Activated naive CD8-positive, alpha-beta T cell treated with anti-CD3 and anti-CD28 coated beads for 36 hours (primary cell): ENCODE data around the gene ATG16L1. TPM values are rescaled to one million over a fixed set of nuclear protein-coding genes. Genes with fewer than 3 reads are reported as not detected.

ENCODE experiments used
- DNase-seq: peaks from one replicate; pipeline ENCODE4 v3.0.0; 2021
- H3K27ac Mint-ChIP-seq: one replicate; pipeline ENCODE4 v1.8.0; 2022; ENCODE audit warnings: mild to moderate bottlenecking, moderate library complexity, mixed read lengths
- H3K27me3 Mint-ChIP-seq: one replicate; pipeline ENCODE4 v1.8.0; 2022; ENCODE audit warnings: mild to moderate bottlenecking, mixed read lengths
- H3K36me3 Mint-ChIP-seq: one replicate; pipeline ENCODE4 v1.8.0; 2021; ENCODE audit warnings: mild to moderate bottlenecking, mixed read lengths
- H3K4me1 Mint-ChIP-seq: one replicate; pipeline ENCODE4 v1.8.0; 2021; ENCODE audit warnings: mixed read lengths
- H3K4me3 Mint-ChIP-seq: one replicate; pipeline ENCODE4 v1.8.0; 2022; ENCODE audit warnings: mild to moderate bottlenecking, moderate library complexity, mixed read lengths
- H3K9me3 Mint-ChIP-seq: one replicate; pipeline ENCODE4 v1.8.0; 2022; ENCODE audit warnings: mixed read lengths
- total RNA-seq, 2 experiments: library from RNA; stranded (reverse); gene quantifications; one replicate each; pipeline ENCODE4 v1.2.3, GENCODE V29; 2021

Gene ATG16L1
- total RNA-seq, result 10 to 100 TPM; 23.4 to 26.1 TPM

DNA sequence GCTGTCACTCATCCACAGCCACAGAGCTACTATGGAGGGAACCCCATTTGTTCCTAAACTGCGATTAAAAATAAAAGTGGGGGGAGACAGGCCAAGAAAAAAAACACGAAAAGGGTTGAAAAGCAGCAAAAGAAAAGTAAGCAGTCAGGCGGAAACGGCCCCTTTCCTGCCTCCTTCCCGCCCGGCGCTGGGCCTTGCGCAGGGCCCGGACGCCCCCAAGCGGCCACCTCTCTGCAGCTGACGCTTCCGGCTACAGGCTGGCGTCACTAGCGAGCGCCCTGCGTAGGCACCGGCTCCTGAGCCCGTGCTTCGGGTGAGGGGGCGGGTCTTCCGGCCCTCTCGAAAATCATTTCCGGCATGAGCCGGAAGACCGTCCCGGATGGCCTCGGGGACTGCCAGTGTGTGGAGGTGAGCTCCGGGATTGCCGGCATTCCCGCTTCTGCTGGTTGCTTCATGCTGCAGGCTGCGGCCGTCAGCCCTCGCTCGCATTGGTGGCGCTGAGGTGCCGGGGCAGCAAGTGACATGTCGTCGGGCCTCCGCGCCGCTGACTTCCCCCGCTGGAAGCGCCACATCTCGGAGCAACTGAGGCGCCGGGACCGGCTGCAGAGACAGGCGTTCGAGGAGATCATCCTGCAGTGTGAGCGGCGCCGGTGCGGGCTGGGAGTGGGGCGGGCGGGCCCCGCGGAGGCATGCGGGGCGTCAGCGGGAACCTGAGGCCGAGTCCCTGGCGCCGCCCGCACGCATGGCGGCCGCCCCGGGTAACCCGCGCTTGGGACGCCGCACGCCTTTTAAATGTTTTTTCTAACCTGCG is at the start of gene ATG16L1:
Gene ATG16L1, plus strand, starts transcription at position 368 of the 811 bp plus-strand sequence. Its CDS starts 155 bp downstream, at position 523.
- Mint-ChIP-seq H3K36me3 (peaks cover 13% of the 10 kb centered on the region), H3K4me1 (peaks cover 64% of the 10 kb centered on the region), H3K4me3 (peak within 1 kb of the TSS; percentile 91), H3K27ac (peak within 1 kb of the TSS; percentile 98), H3K9me3 (no peaks in the 10 kb centered on the region), H3K27me3 (no peaks in the 10 kb centered on the region)
- DNase-seq, result peak; percentile 98

DNA sequence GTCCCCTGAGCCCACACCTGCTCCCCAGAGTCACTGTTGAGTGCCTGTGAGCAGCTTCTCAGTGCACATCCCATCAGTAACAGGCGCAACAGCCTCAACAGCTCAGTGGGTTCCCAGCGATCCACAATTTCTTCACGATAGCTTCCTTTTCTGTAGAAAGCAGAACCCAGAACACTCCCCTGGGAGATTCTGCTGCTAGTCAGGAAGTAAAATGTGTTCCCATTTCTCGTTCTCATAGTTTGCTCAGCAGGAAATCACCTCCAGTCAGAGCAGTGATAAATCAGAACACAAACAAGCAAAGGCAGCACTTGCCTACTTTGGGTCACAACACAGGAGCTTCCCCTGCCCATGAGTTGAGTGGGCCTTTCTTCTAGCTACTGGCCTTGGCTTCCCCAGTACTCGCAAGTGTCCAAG is 48.9 kb upstream of the ATG16L1 start:
- Mint-ChIP-seq H3K9me3 (peaks cover 4% of the 10 kb centered on the region), H3K4me3 (no peak overlapping the region), H3K27me3 (no peaks in the 10 kb centered on the region), H3K4me1 (no peaks in the 10 kb centered on the region), H3K36me3 (peaks cover 51% of the 10 kb centered on the region), H3K27ac (peak overlapping the region; percentile 46)
- DNase-seq, result no peak

DNA sequence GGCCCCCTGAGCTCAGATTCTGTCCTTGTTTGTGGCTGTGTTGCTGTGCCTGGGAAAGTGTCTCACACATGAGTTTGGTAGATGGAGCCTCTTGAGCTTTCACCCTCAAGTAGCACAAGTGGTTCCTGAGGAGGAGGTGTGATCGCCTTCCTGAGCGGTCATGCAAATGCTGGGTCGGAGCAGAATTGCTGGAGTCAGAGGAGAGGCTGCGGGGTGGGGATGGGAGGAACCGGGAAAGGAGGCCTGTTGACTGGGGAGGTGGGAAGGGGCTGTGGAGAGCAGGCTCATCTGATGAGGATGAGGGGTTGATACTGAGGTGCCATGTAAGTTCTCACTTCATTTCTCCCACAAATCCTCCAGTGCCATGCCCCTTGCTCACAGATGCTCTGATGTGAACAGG is 48.4 kb upstream of the ATG16L1 start:
- peaks cover 48% of the 10 kb centered on the region for H3K36me3 Mint-ChIP-seq

DNA sequence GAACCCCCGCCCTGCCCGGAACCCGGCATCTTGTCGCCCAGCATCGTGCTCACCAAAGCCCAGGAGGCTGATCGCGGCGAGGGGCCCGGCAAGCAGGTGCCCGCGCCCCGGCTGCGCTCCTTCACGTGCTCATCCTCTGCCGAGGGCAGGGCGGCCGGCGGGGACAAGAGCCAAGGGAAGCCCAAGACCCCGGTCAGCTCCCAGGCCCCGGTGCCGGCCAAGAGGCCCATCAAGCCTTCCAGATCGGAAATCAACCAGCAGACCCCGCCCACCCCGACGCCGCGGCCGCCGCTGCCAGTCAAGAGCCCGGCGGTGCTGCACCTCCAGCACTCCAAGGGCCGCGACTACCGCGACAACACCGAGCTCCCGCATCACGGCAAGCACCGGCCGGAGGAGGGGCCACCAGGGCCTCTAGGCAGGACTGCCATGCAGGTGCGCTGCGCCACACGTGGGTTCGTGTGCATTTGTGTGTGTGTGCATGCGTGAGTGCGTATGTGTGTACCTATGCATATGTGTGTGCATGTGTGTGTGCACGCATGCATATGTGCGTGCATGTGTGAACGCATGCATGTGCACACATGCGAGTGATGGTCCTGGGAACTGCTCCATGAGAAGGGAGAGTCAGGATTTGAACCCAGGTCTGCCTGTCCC is 47.1 kb upstream of the ATG16L1 start:
- no peaks in the 10 kb centered on the region for H3K27me3 Mint-ChIP-seq
- no peak overlapping the region for H3K27ac Mint-ChIP-seq

More for the DNA sequence above, 48.4 kb upstream of the ATG16L1 start:
- Mint-ChIP-seq H3K27ac (no peak overlapping the region), H3K4me1 (no peaks in the 10 kb centered on the region), H3K27me3 (no peaks in the 10 kb centered on the region), H3K4me3 (no peak overlapping the region), H3K9me3 (peaks cover 4% of the 10 kb centered on the region)
- DNase-seq, result no peak

DNA sequence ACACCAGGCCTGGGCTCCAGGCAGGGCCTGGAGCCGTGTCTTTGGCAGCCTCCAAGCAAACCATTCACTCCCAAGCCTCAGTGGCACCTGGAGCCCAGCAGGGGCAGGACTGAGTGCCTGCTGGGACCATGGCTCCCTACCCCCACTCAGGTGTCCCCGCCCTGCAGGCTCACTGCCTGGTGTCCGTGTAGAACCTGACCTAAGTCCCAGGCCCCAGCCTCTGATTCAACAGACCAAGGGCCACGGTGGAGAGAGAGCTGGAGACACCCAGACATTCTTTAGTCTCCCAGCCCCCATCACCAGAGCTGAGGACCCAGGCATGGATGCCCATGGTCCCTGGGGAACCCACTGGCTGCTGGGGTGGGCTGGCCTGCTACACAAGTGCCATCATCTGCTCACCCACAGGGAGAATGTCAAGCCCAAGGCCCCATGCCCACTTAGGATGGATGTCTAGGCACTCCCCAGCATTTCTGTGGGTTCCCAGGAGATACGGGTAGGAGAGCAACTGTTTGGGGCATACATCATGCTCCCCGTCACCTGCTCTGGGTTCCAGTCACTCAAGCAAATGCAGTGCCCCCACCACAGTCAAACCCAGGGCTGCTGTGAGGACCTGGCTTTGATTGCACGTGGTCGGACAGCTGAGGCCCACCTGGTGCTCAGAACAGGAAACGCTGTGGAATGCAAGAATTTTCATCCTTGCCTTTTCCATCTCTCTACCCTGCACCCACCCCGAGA is 42.9 kb upstream of the ATG16L1 start:
- H3K4me3 Mint-ChIP-seq, result no peak overlapping the region
- H3K27me3 Mint-ChIP-seq, result no peaks in the 10 kb centered on the region
- H3K4me1 Mint-ChIP-seq, result peaks cover 2% of the 10 kb centered on the region
- peaks cover 9% of the 10 kb centered on the region for H3K36me3 Mint-ChIP-seq
- no peak overlapping the region for H3K27ac Mint-ChIP-seq
- DNase-seq, result no peak
- no peaks in the 10 kb centered on the region for H3K9me3 Mint-ChIP-seq

More for the DNA sequence above, 47.1 kb upstream of the ATG16L1 start:
- Mint-ChIP-seq H3K4me3 (no peak overlapping the region), H3K9me3 (peaks cover 4% of the 10 kb centered on the region), H3K36me3 (peaks cover 48% of the 10 kb centered on the region), H3K4me1 (peaks cover 2% of the 10 kb centered on the region)
- no peak for DNase-seq

DNA sequence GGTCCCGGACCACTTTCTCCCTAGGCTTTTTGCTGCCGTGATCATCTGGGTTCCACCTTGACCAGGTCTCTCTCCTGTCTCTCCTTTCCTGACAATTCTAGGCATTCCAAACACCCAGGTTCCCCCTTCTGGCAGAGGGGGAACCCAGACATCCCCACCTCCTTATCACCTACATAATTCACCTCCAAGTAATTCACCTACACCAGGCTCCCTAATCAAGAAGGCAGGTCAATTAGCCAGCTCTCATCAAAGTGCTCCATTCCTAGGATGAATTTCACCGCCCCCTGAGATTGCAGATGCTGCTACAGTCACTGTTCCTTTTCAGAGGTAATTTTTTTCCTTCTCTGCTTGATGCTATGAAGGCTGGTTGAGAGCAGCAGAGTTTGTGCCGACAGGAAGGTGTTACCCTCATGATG is 42.3 kb upstream of the ATG16L1 start:
- Mint-ChIP-seq H3K9me3 (no peaks in the 10 kb centered on the region), H3K36me3 (peaks cover 4% of the 10 kb centered on the region), H3K27ac (peak overlapping the region; percentile 6), H3K4me1 (peaks cover 2% of the 10 kb centered on the region), H3K4me3 (no peak overlapping the region), H3K27me3 (no peaks in the 10 kb centered on the region)
- DNase-seq, result no peak

DNA sequence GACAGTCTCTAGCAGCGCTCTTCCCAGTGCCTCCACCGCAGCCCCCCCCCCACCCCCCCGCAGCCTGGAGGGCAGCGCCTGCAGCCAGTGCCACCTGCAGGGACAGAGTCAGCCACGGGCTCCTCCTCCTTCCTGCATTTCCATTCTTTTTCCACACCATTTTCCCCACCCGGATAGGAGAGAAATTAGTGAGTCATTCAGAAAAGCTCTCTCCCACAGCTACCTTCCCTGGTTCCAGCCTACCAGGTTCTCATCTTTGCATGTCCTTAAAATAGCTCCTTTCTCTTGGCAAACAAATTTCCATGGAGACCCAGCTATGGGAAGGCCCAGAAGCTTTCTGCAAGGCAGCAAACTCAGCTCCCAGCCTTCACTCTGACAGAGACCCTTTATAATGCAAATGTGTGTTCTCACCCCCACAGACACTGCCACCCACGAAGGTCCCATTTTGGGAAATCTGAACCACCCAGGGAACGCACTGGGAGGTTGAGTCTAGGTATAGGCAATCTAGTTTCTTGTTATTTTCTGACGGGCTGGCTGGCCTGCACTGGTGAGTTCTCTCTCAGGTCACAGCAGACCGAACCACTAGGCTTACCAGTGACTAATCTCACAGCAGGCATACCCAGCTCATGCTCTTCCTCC is 41.8 kb upstream of the ATG16L1 start:
- no peaks in the 10 kb centered on the region for H3K9me3 Mint-ChIP-seq
- DNase-seq, result no peak
- H3K4me3 Mint-ChIP-seq, result no peak overlapping the region
- no peak overlapping the region for H3K27ac Mint-ChIP-seq
- H3K27me3 Mint-ChIP-seq, result no peaks in the 10 kb centered on the region
- peaks cover 3% of the 10 kb centered on the region for H3K36me3 Mint-ChIP-seq
- peaks cover 2% of the 10 kb centered on the region for H3K4me1 Mint-ChIP-seq

DNA sequence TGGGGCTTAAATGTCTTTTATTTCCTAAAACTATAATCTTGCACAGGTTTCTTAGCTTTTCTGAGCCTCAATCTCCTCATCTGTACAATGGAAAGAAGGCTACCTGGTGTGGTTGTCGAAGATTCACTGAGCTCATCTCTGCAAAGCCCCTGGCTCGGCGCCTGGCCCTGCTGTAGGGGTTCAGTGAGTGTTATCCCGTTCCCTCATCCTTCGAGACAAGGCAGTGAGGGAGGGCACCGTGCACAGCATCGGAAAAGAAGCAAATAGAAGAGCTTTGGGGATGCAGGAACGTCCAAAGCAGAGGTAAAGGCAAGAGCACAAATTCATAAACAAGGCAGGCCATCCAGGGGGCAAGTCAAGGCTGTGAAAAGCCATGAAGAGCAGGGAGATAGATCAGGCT is 41.2 kb upstream of the ATG16L1 start:
- Mint-ChIP-seq H3K27ac (no peak overlapping the region), H3K9me3 (no peaks in the 10 kb centered on the region), H3K27me3 (no peaks in the 10 kb centered on the region), H3K36me3 (no peaks in the 10 kb centered on the region), H3K4me3 (no peak overlapping the region), H3K4me1 (peaks cover 2% of the 10 kb centered on the region)
- no peak for DNase-seq

DNA sequence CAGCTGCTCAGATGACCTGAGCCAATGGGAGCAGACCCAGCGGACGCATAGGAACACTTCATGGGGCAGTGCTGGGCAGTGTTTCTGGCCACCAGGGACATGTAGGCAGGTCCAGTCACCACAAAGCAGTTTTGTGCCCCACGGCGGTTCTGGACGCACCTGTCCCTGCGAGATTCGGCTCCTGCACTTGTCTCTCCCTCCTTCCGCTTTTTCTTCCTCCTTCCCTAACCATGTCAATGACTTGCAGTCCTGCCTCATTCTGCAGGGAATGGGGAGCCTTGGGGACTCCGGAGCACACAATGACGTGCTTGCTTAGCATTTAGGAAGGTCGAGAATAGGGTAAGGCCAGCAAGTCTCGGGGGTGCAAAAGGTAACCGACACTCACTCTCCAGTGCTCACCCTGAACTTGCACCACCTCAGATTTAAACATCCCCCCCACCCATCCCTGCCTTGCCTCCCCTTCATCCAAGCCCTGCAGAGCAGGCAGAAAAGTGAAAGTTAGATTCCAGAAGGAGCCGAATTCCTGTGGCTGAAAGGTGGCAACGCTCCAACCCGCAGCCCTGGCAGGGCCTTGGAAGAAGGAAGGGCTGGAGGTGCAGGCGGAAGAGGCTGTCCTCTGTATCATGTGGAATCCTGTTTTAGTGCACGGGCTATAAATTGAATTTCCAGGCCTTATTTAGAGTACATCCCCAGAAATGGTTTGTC is 40.5 kb upstream of the ATG16L1 start:
- no peak for DNase-seq
- Mint-ChIP-seq H3K36me3 (no peaks in the 10 kb centered on the region), H3K27ac (no peak overlapping the region), H3K27me3 (no peaks in the 10 kb centered on the region), H3K9me3 (no peaks in the 10 kb centered on the region), H3K4me1 (peaks cover 2% of the 10 kb centered on the region), H3K4me3 (no peak overlapping the region)

DNA sequence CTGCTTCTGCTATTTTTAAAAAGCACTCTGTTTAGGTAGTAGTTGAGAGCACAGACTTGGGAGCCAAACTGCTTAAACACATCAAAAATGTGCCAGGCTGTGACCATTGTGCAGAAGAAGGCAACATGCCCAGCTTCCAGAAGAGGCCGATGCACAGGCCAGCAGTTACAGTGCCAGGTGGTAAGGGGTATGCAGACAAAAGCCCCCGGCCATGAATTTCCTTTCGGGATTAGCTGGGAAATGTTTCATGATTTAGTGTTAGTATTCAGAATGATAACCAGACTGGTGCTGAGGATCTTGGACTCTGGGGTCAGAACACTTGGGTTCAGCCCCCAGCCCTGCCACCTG is 40.0 kb upstream of the ATG16L1 start:
- H3K9me3 Mint-ChIP-seq, result no peaks in the 10 kb centered on the region
- no peak overlapping the region for H3K27ac Mint-ChIP-seq
- H3K4me3 Mint-ChIP-seq, result no peak overlapping the region
- H3K27me3 Mint-ChIP-seq, result no peaks in the 10 kb centered on the region
- DNase-seq, result no peak
- H3K36me3 Mint-ChIP-seq, result no peaks in the 10 kb centered on the region
- H3K4me1 Mint-ChIP-seq, result peaks cover 2% of the 10 kb centered on the region

DNA sequence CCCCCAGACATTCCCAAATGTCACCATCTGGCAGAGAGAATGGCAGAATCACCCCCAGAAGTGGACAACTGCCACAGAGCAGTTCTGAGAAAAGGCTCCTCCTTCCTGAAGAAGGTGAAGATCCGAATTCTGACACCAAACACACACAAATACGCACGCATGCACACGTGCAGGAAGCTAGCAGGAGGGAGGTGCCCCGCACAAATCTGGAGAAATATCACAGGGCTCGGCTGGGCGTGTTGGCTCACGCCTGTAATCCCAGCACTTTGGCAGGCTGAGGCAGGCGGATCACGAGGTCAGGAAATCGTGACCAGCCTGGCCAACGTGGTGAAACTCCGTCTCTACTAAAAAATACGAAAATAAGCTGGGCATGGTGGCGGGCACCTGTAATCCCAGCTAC is 38.5 kb upstream of the ATG16L1 start:
- no peaks in the 10 kb centered on the region for H3K36me3 Mint-ChIP-seq
- no peak for DNase-seq
- H3K27me3 Mint-ChIP-seq, result no peaks in the 10 kb centered on the region
- no peak overlapping the region for H3K4me3 Mint-ChIP-seq
- H3K4me1 Mint-ChIP-seq, result peaks cover 2% of the 10 kb centered on the region
- H3K27ac Mint-ChIP-seq, result no peak overlapping the region
- H3K9me3 Mint-ChIP-seq, result no peaks in the 10 kb centered on the region

DNA sequence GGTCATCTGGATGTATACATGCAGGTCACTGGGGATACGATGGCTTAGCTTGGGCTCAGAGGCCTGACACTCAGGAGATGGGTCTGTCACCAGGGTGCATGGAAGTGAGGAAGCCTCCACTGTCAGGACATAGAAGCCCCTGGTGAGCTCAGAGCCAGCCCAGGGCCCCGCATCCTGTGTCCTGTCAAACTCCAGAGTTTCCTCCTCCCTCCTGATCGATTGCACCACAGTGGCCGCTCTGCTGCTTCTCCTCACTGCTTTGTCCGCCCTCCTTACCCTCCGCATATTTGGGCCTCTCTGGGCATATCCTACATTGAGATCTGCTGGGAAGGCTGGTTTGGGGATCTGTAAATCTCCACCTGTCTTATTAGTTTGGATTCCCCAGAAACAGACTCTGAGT is 37.5 kb upstream of the ATG16L1 start:
- no peaks in the 10 kb centered on the region for H3K36me3 Mint-ChIP-seq
- no peak overlapping the region for H3K4me3 Mint-ChIP-seq
- no peaks in the 10 kb centered on the region for H3K27me3 Mint-ChIP-seq
- H3K4me1 Mint-ChIP-seq, result peaks cover 2% of the 10 kb centered on the region
- no peak for DNase-seq
- H3K9me3 Mint-ChIP-seq, result no peaks in the 10 kb centered on the region
- no peak overlapping the region for H3K27ac Mint-ChIP-seq

DNA sequence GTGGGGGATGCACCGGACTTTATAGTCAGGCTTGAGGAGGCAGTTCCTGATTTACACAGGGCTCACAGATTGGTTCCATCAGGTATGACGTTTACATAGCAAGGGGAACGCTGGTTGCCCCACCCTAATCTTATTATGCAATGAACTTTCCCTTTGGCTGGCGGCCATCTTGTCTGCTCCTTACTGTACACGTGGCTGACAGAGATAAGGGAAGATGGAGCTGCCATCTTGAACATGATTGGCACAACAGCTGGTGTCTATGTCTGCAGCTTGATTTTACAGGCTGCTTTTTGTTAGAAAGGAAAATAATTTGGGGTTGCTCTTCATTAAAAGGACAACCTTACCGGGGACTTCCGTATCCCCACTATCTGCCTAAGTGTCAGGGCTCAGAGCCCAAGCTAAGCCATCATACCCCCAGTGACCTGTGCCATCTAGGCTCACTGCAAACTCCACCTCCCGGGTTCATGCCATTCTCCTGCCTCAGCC is 33.5 kb upstream of the ATG16L1 start:
- H3K27ac Mint-ChIP-seq, result no peak overlapping the region
- H3K9me3 Mint-ChIP-seq, result no peaks in the 10 kb centered on the region
- no peaks in the 10 kb centered on the region for H3K36me3 Mint-ChIP-seq
- no peak for DNase-seq
- H3K4me3 Mint-ChIP-seq, result no peak overlapping the region
- no peaks in the 10 kb centered on the region for H3K27me3 Mint-ChIP-seq
- H3K4me1 Mint-ChIP-seq, result no peaks in the 10 kb centered on the region

DNA sequence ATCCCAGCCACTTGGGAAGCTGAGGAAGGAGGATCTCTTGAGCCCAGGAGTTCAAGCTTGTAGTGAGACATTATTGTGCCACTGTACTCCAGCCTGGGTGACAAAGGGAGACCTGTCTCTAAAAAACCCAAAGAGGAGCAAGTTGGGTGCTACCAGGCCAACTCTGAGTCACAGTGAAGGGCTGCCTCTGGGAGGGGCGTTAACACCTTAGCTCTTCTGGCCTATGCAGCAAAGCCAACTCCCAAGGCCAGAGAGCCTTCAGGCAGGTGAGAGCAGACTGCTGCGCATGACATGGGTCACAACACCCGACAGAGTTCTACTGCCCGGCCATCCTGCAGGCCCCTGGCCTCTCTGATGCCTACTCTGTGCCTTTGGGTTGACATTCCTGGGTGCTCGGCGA is 32.6 kb upstream of the ATG16L1 start:
- no peak overlapping the region for H3K27ac Mint-ChIP-seq
- no peaks in the 10 kb centered on the region for H3K27me3 Mint-ChIP-seq
- no peaks in the 10 kb centered on the region for H3K4me1 Mint-ChIP-seq
- H3K36me3 Mint-ChIP-seq, result no peaks in the 10 kb centered on the region
- no peaks in the 10 kb centered on the region for H3K9me3 Mint-ChIP-seq
- no peak for DNase-seq
- no peak overlapping the region for H3K4me3 Mint-ChIP-seq
